Natural killer cell treated with Interleukin-12 subunit alpha and Interleukin-12 subunit beta and Interleukin-15 and Interleukin-18, amount 100 ng/mL, for 72 hours (primary cell): ENCODE results near the gene ALG5. TPM values are rescaled to one million over a fixed set of nuclear protein-coding genes. Genes with fewer than 3 reads are reported as not detected.
A peak's percentile ranks its signal among the peaks of the same experiment; 100 is the strongest.

ENCODE experiments used
- ATAC-seq, 2 donors: fragments of 150-1000 bp; cut with Tn5 transposase in 1 of 2; sonication (Bioruptor Pico), chemical (Tn5 transposase) in 1 of 2; 2 replicates each; pipeline ENCODE4 v1.10.0; 2021
- DNase-seq: peaks from one replicate; pipeline ENCODE4 v3.0.0; 2022; ENCODE audit warnings: low spot score
- H3K27ac Mint-ChIP-seq, 2 donors: 1 replicate in 1 of 2; 2 replicates in 1 of 2; pipeline ENCODE4 v1.8.0; 2022; ENCODE audit warnings: mixed read lengths in 2 of 2, mild to moderate bottlenecking in 1 of 2, moderate library complexity in 1 of 2
- H3K27me3 Mint-ChIP-seq, 2 donors: 1 replicate in 1 of 2; 2 replicates in 1 of 2; pipeline ENCODE4 v1.8.0; 2022; ENCODE audit warnings: mixed read lengths in 2 of 2
- H3K36me3 Mint-ChIP-seq: one replicate; pipeline ENCODE4 v1.8.0; 2022; ENCODE audit warnings: mixed read lengths
- H3K4me1 Mint-ChIP-seq, 2 donors: 1 replicate in 1 of 2; 2 replicates in 1 of 2; pipeline ENCODE4 v1.8.0; 2022; ENCODE audit warnings: low read depth in 2 of 2, mixed read lengths in 2 of 2, mild to moderate bottlenecking in 1 of 2
- H3K4me3 Mint-ChIP-seq: one replicate; pipeline ENCODE4 v1.8.0; 2022; ENCODE audit warnings: mixed read lengths
- H3K9me3 Mint-ChIP-seq: 2 replicates; pipeline ENCODE4 v1.8.0; 2022; ENCODE audit warnings: mixed read lengths
- total RNA-seq, 2 donors: library from RNA; stranded (reverse); gene quantifications; one replicate each; pipeline ENCODE4 v1.2.3, GENCODE V29; 2022

Gene ALG5
- total RNA-seq, 2 donors from 2014 or later: 34.7 to 34.9 TPM

GRCh38 chr13:37009692-37010091 lies 10.6 kb upstream of the ALG5 start:
- H3K27ac Mint-ChIP-seq: no peak overlapping the region
- ATAC-seq (no peak), DNase-seq (no peak)
- peaks cover 36% of the 10 kb centered on the region for H3K36me3 Mint-ChIP-seq
- no peak overlapping the region for H3K4me3 Mint-ChIP-seq
- H3K4me1 Mint-ChIP-seq: peaks cover 6 to 8% of the 10 kb centered on the region in 2 donors
- H3K9me3 Mint-ChIP-seq: no peaks in the 10 kb centered on the region
- no peaks in the 10 kb centered on the region for H3K27me3 Mint-ChIP-seq

GRCh38 chr13:37001921-37002250 lies 2.7 kb upstream of the ALG5 start:
- Mint-ChIP-seq H3K36me3 (peaks cover 13% of the 10 kb centered on the region), H3K9me3 (no peaks in the 10 kb centered on the region), H3K27me3 (no peaks in the 10 kb centered on the region), H3K4me3 (peak overlapping the region; percentile 94), H3K4me1 (peaks cover 23 to 26% of the 10 kb centered on the region in 2 donors), H3K27ac (peak overlapping the region; percentile 99)
- no peak for DNase-seq
- ATAC-seq: no peak

DNA sequence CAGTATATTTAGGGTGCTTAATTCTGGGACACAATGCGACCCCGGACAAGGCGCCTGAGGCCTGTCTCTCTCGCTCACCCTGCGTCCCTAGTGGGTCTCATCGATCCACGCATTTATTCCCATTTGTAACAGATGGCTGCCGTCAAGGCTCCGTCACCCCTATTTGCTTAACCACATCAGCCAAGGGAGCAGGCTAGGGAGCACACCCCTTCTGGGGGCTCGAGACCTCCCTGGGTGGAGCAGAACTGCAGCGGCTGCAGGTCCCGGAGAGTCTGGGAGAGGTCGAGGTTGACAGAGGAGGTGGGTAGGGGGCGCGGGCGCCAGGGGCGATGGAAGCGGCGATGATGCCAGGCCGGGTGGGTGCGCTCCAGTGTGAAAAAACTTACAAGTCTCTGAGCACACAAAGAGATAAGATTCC lies 507 bp downstream of the ALG5 start:
- Mint-ChIP-seq H3K36me3 (peaks cover 21% of the 10 kb centered on the region), H3K27me3 (no peaks in the 10 kb centered on the region)

GRCh38 chr13:36997716-36998427 lies 1.3 kb downstream of the ALG5 start:
- H3K9me3 Mint-ChIP-seq: no peaks in the 10 kb centered on the region
- ATAC-seq (no peak), DNase-seq (no peak)
- peaks cover 32 to 37% of the 10 kb centered on the region in 2 donors for H3K4me1 Mint-ChIP-seq
- H3K4me3 Mint-ChIP-seq: peak overlapping the region; percentile 94
- no peaks in the 10 kb centered on the region for H3K27me3 Mint-ChIP-seq
- peak overlapping the region; percentile 99 for H3K27ac Mint-ChIP-seq
- H3K36me3 Mint-ChIP-seq: peaks cover 21% of the 10 kb centered on the region

More for the DNA sequence above, 507 bp downstream of the ALG5 start:
- ATAC-seq: no peak
- peak overlapping the region; percentile 99 for H3K27ac Mint-ChIP-seq
- DNase-seq: no peak
- H3K9me3 Mint-ChIP-seq: no peaks in the 10 kb centered on the region
- peak overlapping the region; percentile 94 for H3K4me3 Mint-ChIP-seq
- peaks cover 32 to 37% of the 10 kb centered on the region in 2 donors for H3K4me1 Mint-ChIP-seq

- Mint-ChIP-seq H3K9me3 (no peaks in the 10 kb centered on the region), H3K4me1 (peaks cover 15 to 16% of the 10 kb centered on the region in 2 donors), H3K27me3 (no peaks in the 10 kb centered on the region), H3K4me3 (no peak overlapping the region), H3K36me3 (peaks cover 39% of the 10 kb centered on the region), H3K27ac (no peak overlapping the region)
- DNase-seq (no peak), ATAC-seq (no peak)
Measured at GRCh38 chr13:36992362-36992761, 6.8 kb downstream of the ALG5 start.

- no peaks in the 10 kb centered on the region for H3K9me3 Mint-ChIP-seq
- no peak overlapping the region for H3K27ac Mint-ChIP-seq
- peaks cover 43% of the 10 kb centered on the region for H3K36me3 Mint-ChIP-seq
- no peaks in the 10 kb centered on the region for H3K27me3 Mint-ChIP-seq
- DNase-seq (no peak), ATAC-seq (no peak)
- no peak overlapping the region for H3K4me3 Mint-ChIP-seq
- peaks cover 0 to 7% of the 10 kb centered on the region in 2 donors for H3K4me1 Mint-ChIP-seq
Measured at GRCh38 chr13:36986462-36987240, 12.5 kb downstream of the ALG5 start.

DNA sequence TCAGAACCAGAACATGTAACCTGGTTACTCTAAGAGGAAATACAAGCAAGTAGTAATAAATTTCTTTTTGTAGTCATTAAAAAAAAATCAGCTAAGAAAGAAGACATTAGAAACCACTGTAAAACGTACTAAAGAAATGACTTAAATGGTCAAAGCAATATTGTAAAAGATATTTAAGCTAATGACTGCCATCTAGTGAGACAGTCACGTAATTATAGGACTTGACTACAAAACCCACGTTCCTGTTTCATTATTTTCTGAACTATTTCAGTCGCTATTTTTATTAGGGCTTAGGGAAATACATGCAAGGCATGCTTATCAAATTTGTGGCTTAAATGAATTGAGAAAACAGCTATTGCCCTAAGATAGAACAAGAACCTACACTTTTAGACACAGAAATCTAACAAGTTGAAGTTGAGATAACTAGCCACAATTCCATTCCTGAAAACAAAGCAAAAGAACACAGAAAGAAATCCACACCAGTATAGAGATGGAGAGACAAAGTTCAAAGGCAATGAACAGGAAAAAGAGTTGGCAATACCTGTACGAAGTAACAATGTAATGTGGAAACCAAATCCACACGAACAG lies 17.9 kb downstream of the ALG5 start:
- DNase-seq: no peak
- Mint-ChIP-seq H3K27me3 (no peaks in the 10 kb centered on the region), H3K36me3 (peaks cover 17% of the 10 kb centered on the region), H3K4me1 (peaks cover 4 to 5% of the 10 kb centered on the region in 2 donors), H3K9me3 (no peaks in the 10 kb centered on the region), H3K27ac (no peak overlapping the region), H3K4me3 (no peak overlapping the region)
- no peak for ATAC-seq

DNA sequence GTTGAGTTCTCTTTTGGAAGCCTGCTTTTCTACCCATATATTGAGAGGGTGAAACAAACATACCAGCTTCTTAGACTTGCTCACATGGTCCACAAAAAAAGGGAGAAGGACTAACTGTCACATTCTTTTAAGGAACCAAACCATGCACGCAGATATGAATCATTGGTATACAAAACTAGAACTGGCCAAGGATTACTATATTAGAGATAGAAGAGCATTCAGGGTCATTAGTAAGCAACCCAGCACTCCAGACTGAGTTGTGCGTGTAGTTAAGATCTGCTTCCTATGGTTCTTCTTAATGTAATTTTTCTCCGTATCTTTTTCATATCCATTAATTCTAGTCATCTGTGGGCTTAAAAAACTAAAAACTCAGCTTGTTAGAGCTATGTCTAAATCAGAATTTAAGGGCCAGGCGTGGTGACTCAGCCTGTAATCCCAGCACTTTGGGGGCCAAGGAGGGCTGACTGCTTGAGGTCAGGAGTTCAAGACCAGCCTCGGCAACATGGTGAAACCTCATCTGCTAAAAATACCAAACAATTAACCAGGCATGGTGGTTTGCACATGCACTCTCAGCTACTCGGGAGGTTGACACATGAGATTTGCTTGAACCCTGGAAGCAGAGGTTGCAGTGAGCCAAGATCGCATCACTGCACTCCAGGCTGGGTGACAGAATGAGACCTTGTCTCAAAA lies 19.6 kb downstream of the ALG5 start:
- H3K27me3 Mint-ChIP-seq: no peaks in the 10 kb centered on the region
- DNase-seq (no peak), ATAC-seq (no peak)
- H3K4me1 Mint-ChIP-seq: peaks cover 4% of the 10 kb centered on the region in 2 donors
- no peaks in the 10 kb centered on the region for H3K9me3 Mint-ChIP-seq
- H3K27ac Mint-ChIP-seq: no peak overlapping the region
- no peak overlapping the region for H3K4me3 Mint-ChIP-seq
- peaks cover 20% of the 10 kb centered on the region for H3K36me3 Mint-ChIP-seq

- H3K27ac Mint-ChIP-seq: no peak overlapping the region
Measured at GRCh38 chr13:36975172-36975571, 24.0 kb downstream of the ALG5 start.

GRCh38 chr13:36973621-36974295 lies 25.4 kb downstream of the ALG5 start:
- Mint-ChIP-seq H3K4me1 (peaks cover 0 to 4% of the 10 kb centered on the region in 2 donors), H3K9me3 (no peaks in the 10 kb centered on the region), H3K36me3 (peaks cover 14% of the 10 kb centered on the region), H3K4me3 (no peak overlapping the region), H3K27ac (no peak overlapping the region), H3K27me3 (no peaks in the 10 kb centered on the region)
- DNase-seq (no peak), ATAC-seq (no peak)

More at GRCh38 chr13:36975172-36975571, 24.0 kb downstream of the ALG5 start:
- DNase-seq (no peak), ATAC-seq (no peak)
- H3K9me3 Mint-ChIP-seq: no peaks in the 10 kb centered on the region
- H3K36me3 Mint-ChIP-seq: peaks cover 13% of the 10 kb centered on the region
- no peak overlapping the region for H3K4me3 Mint-ChIP-seq
- H3K27me3 Mint-ChIP-seq: no peaks in the 10 kb centered on the region
- peaks cover 0 to 4% of the 10 kb centered on the region in 2 donors for H3K4me1 Mint-ChIP-seq

- Mint-ChIP-seq H3K9me3 (no peaks in the 10 kb centered on the region), H3K27ac (no peak overlapping the region), H3K4me3 (no peak overlapping the region), H3K36me3 (peaks cover 20% of the 10 kb centered on the region), H3K27me3 (no peaks in the 10 kb centered on the region), H3K4me1 (peaks cover 0 to 4% of the 10 kb centered on the region in 2 donors)
- no peak for DNase-seq
- ATAC-seq: no peak
Measured at GRCh38 chr13:36973009-36973408, 26.1 kb downstream of the ALG5 start.

DNA sequence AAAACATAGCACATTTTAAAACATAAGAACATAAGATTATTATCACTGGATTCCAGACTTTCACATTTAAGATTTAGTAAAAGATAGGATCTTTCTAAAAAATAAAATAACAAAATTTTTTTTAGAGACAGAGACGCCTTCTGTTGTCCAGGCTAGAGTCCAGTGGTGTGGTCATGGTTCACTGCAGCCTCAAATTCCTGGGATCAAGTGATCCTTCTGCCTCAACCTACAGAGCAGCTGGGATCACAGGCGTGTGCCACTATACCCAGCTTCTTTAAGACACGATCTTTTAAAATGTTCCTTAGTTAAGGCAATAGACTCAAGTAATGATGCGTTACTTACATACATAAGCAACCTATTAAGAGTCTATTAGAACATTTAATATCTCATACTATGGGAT lies 32.7 kb downstream of the ALG5 start:
- ATAC-seq (no peak), DNase-seq (no peak)
- Mint-ChIP-seq H3K4me3 (no peak overlapping the region), H3K27me3 (no peaks in the 10 kb centered on the region), H3K9me3 (no peaks in the 10 kb centered on the region), H3K27ac (no peak overlapping the region), H3K36me3 (peaks cover 27% of the 10 kb centered on the region), H3K4me1 (peaks cover 0 to 3% of the 10 kb centered on the region in 2 donors)

DNA sequence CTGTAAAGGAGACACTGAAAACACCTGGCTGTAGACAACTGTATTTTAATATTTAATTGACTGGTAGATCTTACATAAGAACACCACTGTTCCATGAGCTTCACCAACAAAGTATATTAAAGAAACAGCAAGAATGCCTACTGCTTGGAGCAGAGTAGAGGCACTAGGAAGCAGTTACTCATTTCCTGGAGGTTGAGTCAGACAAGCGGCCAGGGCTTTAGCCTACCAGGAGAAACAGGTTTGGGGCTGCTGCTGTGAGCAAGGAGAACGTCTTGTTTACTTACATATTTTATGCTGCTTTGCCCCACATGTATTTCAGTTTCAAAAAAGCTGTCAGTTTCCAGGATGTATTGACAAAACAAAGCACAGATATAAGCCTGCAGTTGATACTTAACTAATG lies 33.4 kb downstream of the ALG5 start:
- Mint-ChIP-seq H3K36me3 (peaks cover 27% of the 10 kb centered on the region), H3K4me1 (peaks cover 0 to 3% of the 10 kb centered on the region in 2 donors), H3K9me3 (no peaks in the 10 kb centered on the region), H3K4me3 (no peak overlapping the region), H3K27me3 (no peaks in the 10 kb centered on the region), H3K27ac (peak overlapping the region in 1 of 2 donors; percentile 18)
- DNase-seq (no peak), ATAC-seq (no peak)
